Right lobe of liver (tissue), 4 donors: Measurements from ENCODE around the gene LINC00237.

ENCODE experiments used
- POLR2A ChIP-seq: fragments of 450-650 bp; IDR thresholded peaks from one replicate; pipeline ENCODE4 v1.6.1; 2017; ENCODE audit warnings: antibody characterized with exemption, mild to moderate bottlenecking
- TF ChIP-seq, protein P1 (sequence below), 4 donors: fragments of 200-600 bp in 3 of 4; fragments of 450-650 bp in 1 of 4; IDR thresholded peaks; one replicate each; pipeline versions ENCODE4 v1.5.1 to v1.8.0; 2016 to 2022; ENCODE audit warnings: antibody characterized with exemption in 4 of 4, mild to moderate bottlenecking in 2 of 4
- donor health status: DM: no; HTN: no; CAD: no.
- donor health status: DM: no; HTN: no; CAD: no.
- donor health status: DM: no; HTN: yes; CAD: no.

DNA sequence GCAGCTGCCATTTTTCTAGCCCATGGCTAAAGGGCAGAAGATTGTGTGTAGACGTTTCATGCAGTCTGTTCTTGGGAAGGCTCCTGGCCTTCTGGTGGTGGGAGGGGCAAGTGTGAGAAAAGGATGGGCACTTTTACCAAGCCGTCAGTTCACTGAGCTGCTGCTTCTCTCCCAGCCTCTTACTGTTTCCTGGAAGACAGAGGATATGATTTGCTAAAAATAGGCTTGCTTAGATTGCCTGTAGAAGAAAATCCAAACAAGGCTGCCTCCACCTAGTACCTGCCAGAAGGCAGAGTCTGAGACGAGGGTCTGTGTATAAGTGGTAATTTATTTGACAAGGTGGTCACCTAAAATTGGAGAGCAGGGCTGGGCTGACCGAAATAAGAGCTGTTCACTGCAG, 27.2 kb upstream of the LINC00237 start:
- TF ChIP-seq, protein P1, sequence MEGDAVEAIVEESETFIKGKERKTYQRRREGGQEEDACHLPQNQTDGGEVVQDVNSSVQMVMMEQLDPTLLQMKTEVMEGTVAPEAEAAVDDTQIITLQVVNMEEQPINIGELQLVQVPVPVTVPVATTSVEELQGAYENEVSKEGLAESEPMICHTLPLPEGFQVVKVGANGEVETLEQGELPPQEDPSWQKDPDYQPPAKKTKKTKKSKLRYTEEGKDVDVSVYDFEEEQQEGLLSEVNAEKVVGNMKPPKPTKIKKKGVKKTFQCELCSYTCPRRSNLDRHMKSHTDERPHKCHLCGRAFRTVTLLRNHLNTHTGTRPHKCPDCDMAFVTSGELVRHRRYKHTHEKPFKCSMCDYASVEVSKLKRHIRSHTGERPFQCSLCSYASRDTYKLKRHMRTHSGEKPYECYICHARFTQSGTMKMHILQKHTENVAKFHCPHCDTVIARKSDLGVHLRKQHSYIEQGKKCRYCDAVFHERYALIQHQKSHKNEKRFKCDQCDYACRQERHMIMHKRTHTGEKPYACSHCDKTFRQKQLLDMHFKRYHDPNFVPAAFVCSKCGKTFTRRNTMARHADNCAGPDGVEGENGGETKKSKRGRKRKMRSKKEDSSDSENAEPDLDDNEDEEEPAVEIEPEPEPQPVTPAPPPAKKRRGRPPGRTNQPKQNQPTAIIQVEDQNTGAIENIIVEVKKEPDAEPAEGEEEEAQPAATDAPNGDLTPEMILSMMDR (IDR thresholded peaks at IDR 0.05): no peak
- TF ChIP-seq POLR2A: no peak
